AG04450 (cell line): Measurements from ENCODE around the gene HEATR5A. TPM values are rescaled to one million over a fixed set of nuclear protein-coding genes. Genes with fewer than 3 reads are reported as not detected.
"Not testable (repeated sequence)": the region's sequence is repeated elsewhere in the genome, so short reads cannot be mapped to it uniquely, and the experiment has no call there.

Source experiments
- CTCF ChIA-PET: fragments of 300-600, 350-600 bp; formaldehyde crosslinking; extraction: SDS; loops from one replicate; lab custom pipeline; 2022; ENCODE audit warnings: antibody characterized with exemption, inconsistent platforms; lab: Charles Lee
- POLR2A ChIA-PET: fragments of 350-600 bp; formaldehyde crosslinking; extraction: SDS; loops from one replicate; lab custom pipeline; 2021; ENCODE audit warnings: antibody characterized with exemption, inconsistent platforms; lab: Yijun Ruan, JAX
- DNase-seq: peaks from one replicate; pipeline ENCODE4 v3.0.0-alpha.2; 2011; ENCODE audit warnings: low read depth, low spot score
- H3K27ac ChIP-seq: one replicate; pipeline ENCODE4 v1.5.1; 2012; ENCODE audit warnings: low read depth, low read length, control low read depth
- H3K27me3 ChIP-seq: one replicate; pipeline ENCODE4 v1.6.0; 2012; ENCODE audit warnings: low read length; ENCODE audit not compliant: control insufficient read depth, insufficient read depth
- H3K4me3 ChIP-seq: 2 replicates; pipeline ENCODE4 v1.5.1; 2011; ENCODE audit warnings: mild to moderate bottlenecking, low read depth, low read length, control low read depth
- H3K9me3 ChIP-seq: 2 replicates; pipeline ENCODE4 v1.5.1; 2012; ENCODE audit warnings: low read length; ENCODE audit not compliant: control insufficient read depth, insufficient read depth
- CTCF ChIP-seq: IDR thresholded peaks from 2 replicates; pipeline ENCODE4 v1.5.1; 2011; ENCODE audit warnings: low read depth, low read length, control low read depth, inconsistent platforms
- polyA plus RNA-seq: library from polyadenylated mRNA; depleted of rRNA; stranded (reverse); fragments of >200 nt; gene quantifications from 2 replicates; pipeline ENCODE4 v1.2.3, GENCODE V29; 2011

The HEATR5A gene
- polyA plus RNA-seq, 1 experiment = 35.4 TPM

GRCh38 chr14:31387091-31387490 is 33.3 kb downstream of the HEATR5A start:
- H3K27me3 ChIP-seq = no peaks in the 10 kb centered on the region
- H3K4me3 ChIP-seq = no peak overlapping the region
- H3K27ac ChIP-seq = no peak overlapping the region
- TF ChIP-seq CTCF = no peak
- no peaks in the 10 kb centered on the region for H3K9me3 ChIP-seq
- POLR2A ChIA-PET = no interaction called here
- CTCF ChIA-PET = interaction anchor here (0.6 to 0.8 kb wide), 2 partner anchors 69 to 113 kb away, joined by 3 to 4 read pairs; no protein-coding TSS in a partner anchor
- no peak for DNase-seq

- Histone ChIP-seq H3K27ac (no peak overlapping the region), H3K27me3 (no peaks in the 10 kb centered on the region), H3K9me3 (no peaks in the 10 kb centered on the region), H3K4me3 (no peak overlapping the region)
- DNase-seq = no peak
- ChIA-PET POLR2A (no interaction called here), CTCF (interaction anchor here (0.6 kb wide), 1 partner anchor 69 kb away, joined by 4 read pairs; no protein-coding TSS in a partner anchor)
- no peak for TF ChIP-seq CTCF
Measured at GRCh38 chr14:31386271-31386670, 34.1 kb downstream of the HEATR5A start.

DNA sequence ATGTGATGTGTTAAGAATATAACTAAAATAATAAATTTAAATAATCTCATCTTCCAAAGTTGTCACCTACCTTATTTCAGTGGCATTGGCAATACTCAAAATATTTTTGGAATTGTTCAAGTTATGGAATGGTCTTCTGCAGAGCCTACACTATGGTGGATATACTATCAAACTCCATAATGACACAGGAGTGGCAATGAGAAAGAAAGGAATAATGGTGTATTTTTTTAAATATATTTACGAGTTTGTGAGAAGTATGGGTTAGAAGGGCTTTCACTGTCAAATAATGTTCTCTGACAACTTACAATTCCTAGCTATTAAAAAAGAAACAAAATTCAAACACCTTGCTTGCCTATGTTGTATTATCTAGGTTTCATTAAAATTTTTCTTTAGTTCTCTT is 38.1 kb downstream of the HEATR5A start:
- CTCF ChIA-PET = no interaction called here
- H3K9me3 ChIP-seq = no peaks in the 10 kb centered on the region
- H3K27me3 ChIP-seq = no peaks in the 10 kb centered on the region
- POLR2A ChIA-PET = no interaction called here
- DNase-seq = no peak
- H3K27ac ChIP-seq = no peak overlapping the region
- TF ChIP-seq CTCF = no peak
- H3K4me3 ChIP-seq = no peak overlapping the region

DNA sequence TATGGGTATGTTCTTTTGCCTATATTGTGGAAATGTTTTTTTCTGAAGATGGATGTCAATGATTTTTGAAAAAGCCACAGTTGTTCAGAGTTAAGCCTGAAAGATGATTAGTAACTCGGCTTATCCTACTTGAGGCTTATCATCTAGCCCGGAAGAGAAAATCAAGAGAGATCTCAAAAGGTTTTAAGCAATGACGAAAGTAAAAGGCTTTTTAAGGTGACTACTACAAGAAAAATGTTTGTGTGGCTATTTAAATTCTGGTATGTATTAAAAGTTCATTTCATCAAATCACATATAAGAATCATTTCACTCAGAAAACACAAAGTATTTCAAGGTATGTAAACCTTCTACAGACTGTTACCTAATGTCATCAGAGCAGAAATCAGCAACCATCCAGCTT is 40.2 kb downstream of the HEATR5A start:
- ChIA-PET CTCF (no interaction called here), POLR2A (no interaction called here)
- H3K27ac ChIP-seq = no peak overlapping the region
- H3K4me3 ChIP-seq = no peak overlapping the region
- H3K27me3 ChIP-seq = no peaks in the 10 kb centered on the region
- DNase-seq = no peak
- no peak for TF ChIP-seq CTCF
- H3K9me3 ChIP-seq = no peaks in the 10 kb centered on the region

DNA sequence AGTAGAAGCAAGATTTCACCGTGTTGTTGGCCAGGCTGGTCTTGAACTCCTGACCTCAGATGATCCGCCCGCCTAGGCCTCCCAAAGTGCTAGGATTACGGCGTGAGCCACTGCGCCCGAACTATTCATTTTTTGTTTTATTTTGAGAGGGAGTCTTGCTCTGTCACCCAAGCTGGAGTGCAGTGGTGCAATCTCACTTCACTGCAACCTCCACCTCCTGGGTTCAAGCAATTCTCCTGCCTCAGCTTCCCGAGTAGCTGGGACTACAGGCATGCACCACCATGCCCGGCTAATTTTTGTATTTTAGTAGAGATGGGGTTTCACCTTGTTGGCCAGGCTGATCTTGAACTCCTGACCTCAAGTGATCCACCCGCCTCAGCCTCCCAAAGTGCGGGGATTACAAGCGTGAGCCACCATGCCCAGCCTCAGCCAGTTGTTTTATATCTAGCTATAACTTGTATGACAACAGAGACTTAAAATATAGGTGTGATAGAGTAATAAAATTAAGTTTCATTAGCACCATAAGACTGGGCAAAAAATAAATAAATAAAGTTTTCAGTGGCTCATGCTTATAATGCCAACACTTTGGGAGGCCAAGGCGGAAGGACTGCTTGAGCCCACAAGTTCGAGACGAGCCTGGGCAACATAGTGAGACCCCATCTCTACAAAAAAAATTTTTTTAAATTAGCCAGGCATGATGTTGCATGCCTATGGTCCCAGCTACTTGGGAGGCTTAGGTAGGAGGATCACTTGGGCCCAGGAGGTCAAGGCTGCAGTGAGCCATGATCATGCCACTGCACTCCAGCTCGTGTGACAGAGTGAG is 41.0 kb downstream of the HEATR5A start:
- H3K4me3 ChIP-seq, DNase-seq, H3K27ac ChIP-seq, POLR2A ChIA-PET, CTCF ChIA-PET, H3K9me3 ChIP-seq, H3K27me3 ChIP-seq: not testable (repeated sequence)
